Mucosa of rectum (tissue), 2 donors: Measurements from ENCODE around the gene NPPB.
"Not testable (repeated sequence)": the region's sequence is repeated elsewhere in the genome, so short reads cannot be mapped to it uniquely, and the experiment has no call there.

ENCODE experiments used
- H3K27ac ChIP-seq, 2 donors: one replicate each; pipeline ENCODE4 v1.7.0; 2013; ENCODE audit warnings: inconsistent platforms in 2 of 2, low read depth in 2 of 2, low read length in 2 of 2
- H3K27me3 ChIP-seq, 2 donors: one replicate each; pipeline ENCODE4 v1.7.0; 2013; ENCODE audit warnings: low read length in 2 of 2; ENCODE audit not compliant: control insufficient read depth in 2 of 2, insufficient read depth in 2 of 2
- H3K36me3 ChIP-seq, 2 donors: one replicate each; pipeline ENCODE4 v1.7.0; 2013; ENCODE audit warnings: low read length in 2 of 2; ENCODE audit not compliant: control insufficient read depth in 2 of 2, insufficient read depth in 2 of 2
- H3K4me1 ChIP-seq, 2 donors: one replicate each; pipeline ENCODE4 v1.7.0; 2013; ENCODE audit warnings: low read length in 2 of 2, mild to moderate bottlenecking in 1 of 2; ENCODE audit not compliant: control insufficient read depth in 2 of 2, insufficient read depth in 2 of 2
- H3K4me3 ChIP-seq, 2 donors: one replicate each; pipeline ENCODE4 v1.7.0; 2013; ENCODE audit warnings: low read length in 2 of 2
- H3K9ac ChIP-seq, 2 donors: one replicate each; pipeline ENCODE4 v1.7.0; 2013; ENCODE audit warnings: low read length in 2 of 2, low read depth in 1 of 2, mild to moderate bottlenecking in 1 of 2
- H3K9me3 ChIP-seq, 2 donors: one replicate each; pipeline ENCODE4 v1.7.0; 2013; ENCODE audit warnings: low read length in 2 of 2; ENCODE audit not compliant: control insufficient read depth in 2 of 2
- donor health status: healthy.
- donor health status: Normal muscosa, but diverticular disease.

The NPPB gene

GRCh38 chr1:11858613-11858967 lies at the start of gene NPPB:
Gene NPPB (minus strand): TSS chr1:11858945. CDS start chr1:11858833, 112 bp downstream.
- Histone ChIP-seq H3K4me3 (no peak within 1 kb of the TSS), H3K9me3 (no peaks in the 10 kb centered on the region), H3K9ac (no peak within 1 kb of the TSS), H3K27me3 (peaks cover 21 to 26% of the 10 kb centered on the region in 2 donors), H3K27ac (no peak within 1 kb of the TSS), H3K4me1 (no peaks in the 10 kb centered on the region), H3K36me3 (no peaks in the 10 kb centered on the region)

GRCh38 chr1:11908095-11908675 lies 49.4 kb upstream of the NPPB start:
- Histone ChIP-seq H3K36me3 (no peaks in the 10 kb centered on the region), H3K27me3 (no peaks in the 10 kb centered on the region), H3K9me3 (no peaks in the 10 kb centered on the region), H3K9ac (peak overlapping the region; percentile 88 to 94), H3K27ac (peak overlapping the region; percentile 96 to 98), H3K4me1 (peaks cover 2 to 6% of the 10 kb centered on the region in 2 donors), H3K4me3 (peak overlapping the region; percentile 83 to 87)

DNA sequence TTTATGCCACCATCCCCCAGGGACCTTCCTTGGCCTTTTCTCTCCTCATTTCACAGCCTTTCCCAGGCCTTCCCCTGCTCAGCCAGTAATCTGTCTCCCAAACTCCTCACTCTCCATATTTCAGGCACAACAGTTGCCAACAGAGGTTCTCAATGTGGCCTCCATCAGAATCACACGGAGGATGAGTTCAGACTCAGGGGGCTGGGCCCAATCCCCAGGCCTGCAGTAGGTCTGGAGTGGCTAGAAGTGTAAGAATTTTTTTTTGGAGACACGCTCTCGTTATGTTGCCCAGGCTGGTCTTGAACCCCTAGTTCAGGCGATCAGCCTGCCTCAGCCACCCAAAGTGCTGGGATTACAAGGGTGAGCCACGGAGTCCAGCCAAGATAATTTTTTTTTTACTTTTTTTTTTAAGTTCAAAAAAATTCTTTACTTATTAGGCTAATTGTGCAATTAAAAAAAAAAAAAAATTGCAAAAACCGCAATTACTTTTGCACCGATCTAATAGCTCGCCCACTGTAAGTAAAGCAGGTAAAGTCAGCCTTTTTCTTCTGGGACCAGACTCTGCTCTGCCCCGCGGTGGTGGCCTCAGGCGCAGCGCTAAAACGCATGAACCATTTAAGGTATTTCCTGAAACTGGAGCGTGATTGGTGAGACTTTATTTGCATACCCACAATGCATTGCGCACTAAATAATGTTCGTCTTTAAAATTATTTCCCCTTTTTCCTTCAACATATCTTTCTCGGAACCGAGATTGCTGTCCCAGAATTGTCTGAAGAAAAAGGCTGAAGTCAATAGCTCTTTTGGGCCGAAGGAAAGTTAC lies 48.7 kb upstream of the NPPB start:
- no peaks in the 10 kb centered on the region for H3K27me3 ChIP-seq
- H3K9ac ChIP-seq = peak overlapping the region; percentile 88 to 94
- H3K4me3 ChIP-seq = peak overlapping the region; percentile 44 to 87
- peak overlapping the region; percentile 96 to 98 for H3K27ac ChIP-seq
- peaks cover 2 to 6% of the 10 kb centered on the region in 2 donors for H3K4me1 ChIP-seq
- no peaks in the 10 kb centered on the region for H3K9me3 ChIP-seq
- H3K36me3 ChIP-seq = no peaks in the 10 kb centered on the region

- Histone ChIP-seq H3K36me3 (no peaks in the 10 kb centered on the region), H3K4me3 (no peak overlapping the region), H3K27ac (no peak overlapping the region), H3K9me3 (no peaks in the 10 kb centered on the region), H3K4me1 (peaks cover 2 to 6% of the 10 kb centered on the region in 2 donors), H3K9ac (no peak overlapping the region), H3K27me3 (no peaks in the 10 kb centered on the region)
These were observed 48.1 kb upstream of the NPPB start for GRCh38 chr1:11906870-11907269.

DNA sequence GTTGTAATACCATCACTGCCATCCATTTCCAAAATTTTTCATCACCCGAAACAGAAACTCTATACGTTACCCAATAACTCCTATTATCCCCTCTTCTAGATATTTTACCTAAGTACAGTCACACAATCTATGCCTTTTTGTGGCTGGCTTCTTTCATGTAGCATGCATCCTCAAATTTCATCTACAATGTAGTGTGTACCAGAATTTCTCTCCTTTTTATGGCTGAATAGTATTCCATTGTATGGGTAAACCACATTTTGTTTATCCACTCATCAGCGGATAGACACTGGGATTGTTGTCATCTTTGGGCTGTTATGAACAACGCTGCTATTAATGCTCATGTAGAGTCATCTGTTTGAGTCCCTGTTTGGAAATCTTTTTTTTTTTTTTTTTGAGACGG lies 46.2 kb upstream of the NPPB start:
- Histone ChIP-seq H3K36me3 (no peaks in the 10 kb centered on the region), H3K27me3 (peaks cover 0 to 3% of the 10 kb centered on the region in 2 donors), H3K9ac (no peak overlapping the region), H3K9me3 (no peaks in the 10 kb centered on the region), H3K4me1 (peaks cover 2 to 6% of the 10 kb centered on the region in 2 donors), H3K4me3 (no peak overlapping the region), H3K27ac (no peak overlapping the region)

DNA sequence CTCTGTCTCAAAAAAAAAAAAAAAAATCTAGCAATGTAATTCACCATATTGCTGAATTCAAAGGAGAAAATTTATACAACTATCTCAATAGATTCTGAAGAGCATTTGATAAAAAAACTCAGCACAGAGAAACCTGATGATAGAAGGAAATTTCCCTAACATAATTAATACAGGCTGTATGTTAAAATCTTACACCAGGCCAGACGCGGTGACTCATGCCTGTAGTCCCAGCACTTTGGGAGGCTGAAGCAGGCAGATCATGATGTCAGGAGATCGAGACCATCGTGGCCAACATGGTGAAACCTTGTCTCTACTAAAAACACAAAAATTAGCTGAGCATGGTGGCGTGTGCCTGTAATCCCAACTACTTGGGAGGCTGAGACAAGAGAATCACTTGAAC lies 45.4 kb upstream of the NPPB start:
- not testable (repeated sequence) for H3K27ac ChIP-seq, H3K4me3 ChIP-seq, H3K9ac ChIP-seq, H3K36me3 ChIP-seq, H3K4me1 ChIP-seq, H3K27me3 ChIP-seq, H3K9me3 ChIP-seq

DNA sequence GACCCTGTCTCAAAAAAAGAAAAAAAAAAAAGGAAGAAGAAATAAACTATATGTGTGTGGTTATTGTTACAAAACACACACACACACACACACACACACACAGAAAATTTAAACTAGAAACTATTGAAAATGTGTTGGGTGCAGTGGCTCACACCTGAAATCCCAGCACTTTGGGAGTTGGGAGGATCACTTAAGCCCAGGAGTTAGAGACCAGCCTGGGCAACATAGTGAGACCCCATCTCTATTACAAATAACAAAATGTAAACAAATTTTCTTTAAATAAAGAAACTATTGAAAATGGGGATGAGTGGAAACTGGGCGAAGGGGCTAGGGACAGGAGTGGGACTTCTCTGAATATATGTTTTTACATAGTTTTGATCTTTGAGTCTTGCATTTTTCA lies 44.5 kb upstream of the NPPB start:
- Histone ChIP-seq H3K36me3 (no peaks in the 10 kb centered on the region), H3K4me3 (no peak overlapping the region), H3K27me3 (peaks cover 5 to 14% of the 10 kb centered on the region in 2 donors), H3K27ac (no peak overlapping the region), H3K4me1 (no peaks in the 10 kb centered on the region), H3K9ac (no peak overlapping the region), H3K9me3 (no peaks in the 10 kb centered on the region)

- H3K27me3 ChIP-seq = peaks cover 5 to 14% of the 10 kb centered on the region in 2 donors
- H3K9me3 ChIP-seq, H3K36me3 ChIP-seq, H3K27ac ChIP-seq, H3K9ac ChIP-seq, H3K4me1 ChIP-seq, H3K4me3 ChIP-seq: not testable (repeated sequence)
These were observed 42.7 kb upstream of the NPPB start for GRCh38 chr1:11901446-11901845.

GRCh38 chr1:11898831-11899467 lies 40.2 kb upstream of the NPPB start:
- no peak overlapping the region for H3K27ac ChIP-seq
- H3K4me1 ChIP-seq = no peaks in the 10 kb centered on the region
- H3K4me3 ChIP-seq = no peak overlapping the region
- H3K36me3 ChIP-seq = no peaks in the 10 kb centered on the region
- no peaks in the 10 kb centered on the region for H3K9me3 ChIP-seq
- no peak overlapping the region for H3K9ac ChIP-seq
- peaks cover 5 to 18% of the 10 kb centered on the region in 2 donors for H3K27me3 ChIP-seq

GRCh38 chr1:11898086-11898785 lies 39.5 kb upstream of the NPPB start:
- peaks cover 5 to 18% of the 10 kb centered on the region in 2 donors for H3K27me3 ChIP-seq

More at GRCh38 chr1:11898086-11898785, 39.5 kb upstream of the NPPB start:
- Histone ChIP-seq H3K9me3 (no peaks in the 10 kb centered on the region), H3K4me1 (no peaks in the 10 kb centered on the region), H3K4me3 (no peak overlapping the region), H3K9ac (no peak overlapping the region), H3K36me3 (no peaks in the 10 kb centered on the region), H3K27ac (no peak overlapping the region)
